ENCODE data around the gene PHTF2. TPM values are rescaled to one million over a fixed set of nuclear protein-coding genes. Genes with fewer than 3 reads are reported as not detected.

Gene PHTF2
- total RNA-seq, 1 experiment from 2014 or later, result 36.9 TPM

GRCh38 chr7:77799078-77799964 is 748 bp downstream of the PHTF2 start:
- H3K9me3 ChIP-seq, result no peaks in the 10 kb centered on the region
- H3K4me1 ChIP-seq, result peaks cover 19% of the 10 kb centered on the region
- peak; percentile 54 to 55 for DNase-seq
- Mint-ChIP-seq H3K36me3 (ENCODE audit: insufficient read depth, unreplicated experiment) (peaks cover 39% of the 10 kb centered on the region), H3K9me3 (ENCODE audit: unreplicated experiment) (no peaks in the 10 kb centered on the region), H3K27ac (ENCODE audit: unreplicated experiment) (peak overlapping the region; percentile 93), H3K27me3 (ENCODE audit: insufficient read depth, unreplicated experiment) (no peaks in the 10 kb centered on the region), H3K4me3 (ENCODE audit: unreplicated experiment) (peak overlapping the region; percentile 99), H3K4me1 (ENCODE audit: low read depth, unreplicated experiment) (peaks cover 27% of the 10 kb centered on the region)
- H3K27me3 ChIP-seq (replicated peaks; ENCODE audit: control insufficient read depth, insufficient read depth, low read length), result no peaks in the 10 kb centered on the region
- BruUV-seq (replicated peaks), result no TSS peak
- intact Hi-C loops (cut with micrococcal nuclease; ENCODE audit: unreplicated experiment), result loop anchor here (2.0 to 5.0 kb wide), 5 partner anchors 33 to 137 kb away; no protein-coding TSS in a partner anchor
- ChIA-PET POLR2A (interaction anchor here (1.2 to 1.4 kb wide), 2 partner anchors 13 to 68 kb away, joined by 4 to 7 read pairs; no protein-coding TSS in a partner anchor), CTCF (interaction anchor here (1.0 to 1.2 kb wide), 6 partner anchors 16 to 147 kb away, joined by 3 to 6 read pairs (median 4); no protein-coding TSS in a partner anchor)
- TF ChIP-seq, protein P1, sequence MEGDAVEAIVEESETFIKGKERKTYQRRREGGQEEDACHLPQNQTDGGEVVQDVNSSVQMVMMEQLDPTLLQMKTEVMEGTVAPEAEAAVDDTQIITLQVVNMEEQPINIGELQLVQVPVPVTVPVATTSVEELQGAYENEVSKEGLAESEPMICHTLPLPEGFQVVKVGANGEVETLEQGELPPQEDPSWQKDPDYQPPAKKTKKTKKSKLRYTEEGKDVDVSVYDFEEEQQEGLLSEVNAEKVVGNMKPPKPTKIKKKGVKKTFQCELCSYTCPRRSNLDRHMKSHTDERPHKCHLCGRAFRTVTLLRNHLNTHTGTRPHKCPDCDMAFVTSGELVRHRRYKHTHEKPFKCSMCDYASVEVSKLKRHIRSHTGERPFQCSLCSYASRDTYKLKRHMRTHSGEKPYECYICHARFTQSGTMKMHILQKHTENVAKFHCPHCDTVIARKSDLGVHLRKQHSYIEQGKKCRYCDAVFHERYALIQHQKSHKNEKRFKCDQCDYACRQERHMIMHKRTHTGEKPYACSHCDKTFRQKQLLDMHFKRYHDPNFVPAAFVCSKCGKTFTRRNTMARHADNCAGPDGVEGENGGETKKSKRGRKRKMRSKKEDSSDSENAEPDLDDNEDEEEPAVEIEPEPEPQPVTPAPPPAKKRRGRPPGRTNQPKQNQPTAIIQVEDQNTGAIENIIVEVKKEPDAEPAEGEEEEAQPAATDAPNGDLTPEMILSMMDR (IDR thresholded peaks at IDR 0.05; ENCODE audit: insufficient read depth in 1 of 2, low read depth in 1 of 2, low read length in 1 of 2, severe bottlenecking in 1 of 2, unreplicated experiment in 1 of 2), result peak in 1 of 2 experiments; percentile 17
- H3K36me3 ChIP-seq (ENCODE audit: control insufficient read depth, insufficient read depth, low read length), result no peaks in the 10 kb centered on the region
- peak overlapping the region; percentile 97 for H3K4me3 ChIP-seq (ENCODE audit: low read depth, low read length)

DNA sequence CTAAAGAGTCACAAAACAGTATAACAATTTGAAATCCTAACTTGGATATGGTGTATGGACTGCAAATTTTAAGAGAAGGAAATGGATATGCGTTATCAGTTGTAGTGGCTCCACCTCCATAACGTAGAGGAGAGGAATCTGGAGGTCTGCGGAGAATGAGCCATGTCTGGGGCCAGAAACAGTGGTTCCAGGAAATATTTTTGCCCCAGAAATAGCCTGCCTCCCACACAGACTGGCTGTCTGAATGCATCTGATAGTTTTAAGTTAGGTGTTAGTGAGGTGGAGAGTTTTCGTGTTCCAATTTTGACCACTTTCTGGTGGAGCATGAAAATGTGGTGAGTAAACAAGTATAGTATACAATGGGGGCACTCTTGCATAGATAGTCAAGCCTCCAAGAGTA is 1.6 kb downstream of the PHTF2 start:
- H3K4me3 ChIP-seq (ENCODE audit: low read depth, low read length), result peak overlapping the region; percentile 97
- H3K27me3 ChIP-seq (replicated peaks; ENCODE audit: control insufficient read depth, insufficient read depth, low read length), result no peaks in the 10 kb centered on the region
- ChIA-PET POLR2A (no interaction called here), CTCF (no interaction called here)
- Mint-ChIP-seq H3K36me3 (ENCODE audit: insufficient read depth, unreplicated experiment) (peaks cover 30% of the 10 kb centered on the region), H3K4me3 (ENCODE audit: unreplicated experiment) (peak overlapping the region; percentile 99), H3K27me3 (ENCODE audit: insufficient read depth, unreplicated experiment) (no peaks in the 10 kb centered on the region), H3K4me1 (ENCODE audit: low read depth, unreplicated experiment) (peaks cover 27% of the 10 kb centered on the region), H3K27ac (ENCODE audit: unreplicated experiment) (peak overlapping the region; percentile 93), H3K9me3 (ENCODE audit: unreplicated experiment) (peaks cover 5% of the 10 kb centered on the region)
- BruUV-seq (replicated peaks), result no TSS peak
- DNase-seq, result no peak
- TF ChIP-seq, protein P1 (IDR thresholded peaks at IDR 0.05; ENCODE audit: insufficient read depth in 1 of 2, low read depth in 1 of 2, low read length in 1 of 2, severe bottlenecking in 1 of 2, unreplicated experiment in 1 of 2), result no peak
- intact Hi-C loops (cut with micrococcal nuclease; ENCODE audit: unreplicated experiment), result no loop called here
- peaks cover 19% of the 10 kb centered on the region for H3K4me1 ChIP-seq
- no peaks in the 10 kb centered on the region for H3K36me3 ChIP-seq (ENCODE audit: control insufficient read depth, insufficient read depth, low read length)
- no peaks in the 10 kb centered on the region for H3K9me3 ChIP-seq

- Histone ChIP-seq H3K27me3 (replicated peaks; ENCODE audit: control insufficient read depth, insufficient read depth, low read length) (no peaks in the 10 kb centered on the region), H3K4me1 (peaks cover 19% of the 10 kb centered on the region), H3K36me3 (ENCODE audit: control insufficient read depth, insufficient read depth, low read length) (no peaks in the 10 kb centered on the region), H3K9me3 (0 out of 2 replicates have a peak, but pooled peaks cover 3% of the 10 kb centered on the region), H3K4me3 (ENCODE audit: low read depth, low read length) (no peak overlapping the region)
- intact Hi-C loops (cut with micrococcal nuclease; ENCODE audit: unreplicated experiment), result no loop called here
- H3K27me3 Mint-ChIP-seq (ENCODE audit: insufficient read depth, unreplicated experiment), result no peaks in the 10 kb centered on the region
- H3K27ac Mint-ChIP-seq (ENCODE audit: unreplicated experiment), result no peak overlapping the region
- ChIA-PET CTCF (no interaction called here), POLR2A (no interaction called here)
- TF ChIP-seq, protein P1 (IDR thresholded peaks at IDR 0.05; ENCODE audit: insufficient read depth in 1 of 2, low read depth in 1 of 2, low read length in 1 of 2, severe bottlenecking in 1 of 2, unreplicated experiment in 1 of 2), result no peak
- H3K4me1 Mint-ChIP-seq (ENCODE audit: low read depth, unreplicated experiment), result peaks cover 27% of the 10 kb centered on the region
- H3K9me3 Mint-ChIP-seq (ENCODE audit: unreplicated experiment), result peaks cover 9% of the 10 kb centered on the region
- DNase-seq, result no peak
- peaks cover 30% of the 10 kb centered on the region for H3K36me3 Mint-ChIP-seq (ENCODE audit: insufficient read depth, unreplicated experiment)
- no TSS peak for BruUV-seq (replicated peaks)
- no peak overlapping the region for H3K4me3 Mint-ChIP-seq (ENCODE audit: unreplicated experiment)
Observed at GRCh38 chr7:77800730-77801129, 2.2 kb downstream of the PHTF2 start.

Data from Caco-2 (cell line).